H9 (cell line): ENCODE measurements around the gene ETHE1. TPM values are rescaled to one million over a fixed set of nuclear protein-coding genes. Genes with fewer than 3 reads are reported as not detected.

Source experiments
- DNase-seq: peaks from one replicate; pipeline ENCODE4 v3.0.0-alpha.2; 2017
- H2AFZ ChIP-seq: one replicate; pipeline ENCODE4 v1.6.1; 2013; ENCODE audit warnings: mild to moderate bottlenecking, low read length, control low read depth, moderate library complexity
- H2AK5ac ChIP-seq: 2 replicates; pipeline ENCODE4 v1.6.1; 2013; ENCODE audit warnings: low read length, control low read depth, mixed read lengths; ENCODE audit not compliant: insufficient read length
- H2BK120ac ChIP-seq: one replicate; pipeline ENCODE4 v1.6.1; 2013; ENCODE audit warnings: low read depth, mild to moderate bottlenecking, low read length, control low read depth, inconsistent platforms; ENCODE audit not compliant: poor library complexity, severe bottlenecking
- H2BK12ac ChIP-seq: 2 replicates; pipeline ENCODE4 v1.6.1; 2013; ENCODE audit warnings: low read length, control low read depth, mixed read lengths, low read depth; ENCODE audit not compliant: insufficient read length
- H2BK15ac ChIP-seq: 2 replicates; pipeline ENCODE4 v1.6.1; 2013; ENCODE audit warnings: low read depth, low read length, control low read depth
- H2BK20ac ChIP-seq: one replicate; pipeline ENCODE4 v1.6.1; 2013; ENCODE audit warnings: low read depth, mild to moderate bottlenecking, low read length, control low read depth, inconsistent platforms; ENCODE audit not compliant: poor library complexity, severe bottlenecking
- H2BK5ac ChIP-seq: 2 replicates; pipeline ENCODE4 v1.6.1; 2013; ENCODE audit warnings: low read length, control low read depth, mixed read lengths; ENCODE audit not compliant: insufficient read length
- H3K14ac ChIP-seq: 2 replicates; pipeline ENCODE4 v1.6.1; 2013; ENCODE audit warnings: low read length, control low read depth; ENCODE audit not compliant: insufficient read depth
- H3K18ac ChIP-seq: 2 replicates; pipeline ENCODE4 v1.6.1; 2013; ENCODE audit warnings: low read depth, mild to moderate bottlenecking, mixed read lengths, low read length, control low read depth; ENCODE audit not compliant: insufficient read length
- H3K23ac ChIP-seq: 2 replicates; pipeline ENCODE4 v1.6.1; 2013; ENCODE audit warnings: low read length, control low read depth, mixed read lengths, low read depth; ENCODE audit not compliant: insufficient read length
- H3K23me2 ChIP-seq: 2 replicates; pipeline ENCODE4 v1.6.1; 2013; ENCODE audit warnings: low read depth, mild to moderate bottlenecking, mixed read lengths, low read length, control low read depth; ENCODE audit not compliant: insufficient read length, poor library complexity, severe bottlenecking
- H3K27ac ChIP-seq: 2 replicates; pipeline ENCODE4 v1.5.1; 2013; ENCODE audit warnings: low read length, control low read depth, mixed read lengths, low read depth; ENCODE audit not compliant: insufficient read length
- H3K27me3 ChIP-seq: 2 replicates; pipeline ENCODE4 v1.6.1; 2013; ENCODE audit warnings: low read length, control low read depth, inconsistent platforms; ENCODE audit not compliant: insufficient read depth
- H3K4ac ChIP-seq: 2 replicates; pipeline ENCODE4 v1.6.1; 2013; ENCODE audit warnings: low read depth, mild to moderate bottlenecking, control low read depth, inconsistent platforms, low read length, moderate library complexity
- H3K4me1 ChIP-seq: 2 replicates; pipeline ENCODE4 v1.6.1; 2013; ENCODE audit warnings: low read length, control low read depth, inconsistent platforms; ENCODE audit not compliant: insufficient read depth
- H3K4me2 ChIP-seq: 2 replicates; pipeline ENCODE4 v1.6.1; 2013; ENCODE audit warnings: low read length, control low read depth, mixed read lengths; ENCODE audit not compliant: insufficient read length, insufficient read depth
- H3K56ac ChIP-seq: 2 replicates; pipeline ENCODE4 v1.6.1; 2013; ENCODE audit warnings: low read depth, mild to moderate bottlenecking, mixed read lengths, low read length, control low read depth; ENCODE audit not compliant: insufficient read length
- H3K79me1 ChIP-seq: 2 replicates; pipeline ENCODE4 v1.6.1; 2013; ENCODE audit warnings: low read depth, mild to moderate bottlenecking, moderate library complexity, low read length, control low read depth, inconsistent platforms; ENCODE audit not compliant: insufficient read depth, poor library complexity, severe bottlenecking
- H3K79me2 ChIP-seq: 2 replicates; pipeline ENCODE4 v1.6.1; 2013; ENCODE audit warnings: low read length, control low read depth, inconsistent platforms; ENCODE audit not compliant: insufficient read depth
- H3K9ac ChIP-seq: 2 replicates; pipeline ENCODE4 v1.6.1; 2013; ENCODE audit warnings: low read length, control low read depth, mixed read lengths; ENCODE audit not compliant: insufficient read length; ENCODE audit errors: extremely low read depth
- H3K9me3 ChIP-seq: one replicate; pipeline ENCODE4 v1.6.1; 2013; ENCODE audit warnings: low read depth, low read length, inconsistent platforms; ENCODE audit not compliant: control insufficient read depth
- H3T11ph ChIP-seq: one replicate; pipeline ENCODE4 v1.6.1; 2013; ENCODE audit warnings: mild to moderate bottlenecking, low read length, control low read depth, inconsistent platforms
- H4K20me1 ChIP-seq: one replicate; pipeline ENCODE4 v1.6.1; 2013; ENCODE audit not compliant: control insufficient read depth, insufficient read length, insufficient read depth
- H4K5ac ChIP-seq: 2 replicates; pipeline ENCODE4 v1.6.1; 2013; ENCODE audit warnings: low read depth, mild to moderate bottlenecking, mixed read lengths, low read length, control low read depth; ENCODE audit not compliant: insufficient read length
- H4K8ac ChIP-seq: replicated peaks from 2 replicates; pipeline ENCODE4 v1.6.1; 2013; ENCODE audit warnings: low read length, control low read depth, mixed read lengths, low read depth; ENCODE audit not compliant: insufficient read length
- H4K91ac ChIP-seq: 2 replicates; pipeline ENCODE4 v1.6.1; 2013; ENCODE audit warnings: low read depth, mild to moderate bottlenecking, moderate library complexity, mixed read lengths, low read length, control low read depth; ENCODE audit not compliant: insufficient read length
- H3K27ac Mint-ChIP-seq, 3 experiments: 2 replicates in 2 of 3; 3 replicates in 1 of 3; pipeline ENCODE4 v1.8.0; 2020 to 2021; ENCODE audit warnings: mixed read lengths in 3 of 3, mild to moderate bottlenecking in 1 of 3, moderate library complexity in 1 of 3
- H3K27me3 Mint-ChIP-seq: 2 replicates; pipeline ENCODE4 v1.8.0; 2021; ENCODE audit warnings: low read depth, mild to moderate bottlenecking, moderate library complexity, mixed read lengths
- H3K36me3 Mint-ChIP-seq, 3 experiments: 2 replicates in 2 of 3; 3 replicates in 1 of 3; pipeline ENCODE4 v1.8.0; 2020 to 2021; ENCODE audit warnings: low read depth in 3 of 3, mixed read lengths in 3 of 3; ENCODE audit not compliant: insufficient read depth in 1 of 3
- H3K4me1 Mint-ChIP-seq, 2 experiments: 2 replicates each; pipeline ENCODE4 v1.8.0; 2020; ENCODE audit warnings: mixed read lengths in 2 of 2
- H3K4me3 Mint-ChIP-seq, 2 experiments: 2 replicates in 1 of 2; 3 replicates in 1 of 2; pipeline ENCODE4 v1.8.0; 2020 to 2021; ENCODE audit warnings: mild to moderate bottlenecking in 2 of 2, mixed read lengths in 2 of 2, moderate library complexity in 1 of 2
- H3K9me3 Mint-ChIP-seq, 2 experiments: 2 replicates in 1 of 2; 3 replicates in 1 of 2; pipeline ENCODE4 v1.8.0; 2020; ENCODE audit warnings: mild to moderate bottlenecking in 2 of 2, mixed read lengths in 2 of 2, moderate library complexity in 1 of 2
- WGBS: extraction: QIAGEN DNeasy Blood & Tissue Kit; methylation state at CpG from one replicate; pipeline ENCODE4 v1.1.7; 2013; ENCODE audit warnings: missing lambda C conversion rate, low lambda C conversion rate, mixed read lengths; ENCODE audit not compliant: insufficient read length; ENCODE audit errors: extremely low coverage; 5-methylcytosine and 5-hydroxymethylcytosine counted together
- total RNA-seq: library from RNA; stranded (reverse); gene quantifications from 2 replicates; pipeline ENCODE4 v1.2.1, GENCODE V29; 2021
- TF ChIP-seq, protein P1 (sequence below): fragments of 200-600 bp; sonication (generic); conservative IDR thresholded peaks from 3 replicates; pipeline ENCODE4 v1.8.0; 2021; ENCODE audit warnings: antibody characterized with exemption, mild to moderate bottlenecking

ETHE1 gene
- total RNA-seq, 1 experiment from 2014 or later = 18.8 TPM

DNA sequence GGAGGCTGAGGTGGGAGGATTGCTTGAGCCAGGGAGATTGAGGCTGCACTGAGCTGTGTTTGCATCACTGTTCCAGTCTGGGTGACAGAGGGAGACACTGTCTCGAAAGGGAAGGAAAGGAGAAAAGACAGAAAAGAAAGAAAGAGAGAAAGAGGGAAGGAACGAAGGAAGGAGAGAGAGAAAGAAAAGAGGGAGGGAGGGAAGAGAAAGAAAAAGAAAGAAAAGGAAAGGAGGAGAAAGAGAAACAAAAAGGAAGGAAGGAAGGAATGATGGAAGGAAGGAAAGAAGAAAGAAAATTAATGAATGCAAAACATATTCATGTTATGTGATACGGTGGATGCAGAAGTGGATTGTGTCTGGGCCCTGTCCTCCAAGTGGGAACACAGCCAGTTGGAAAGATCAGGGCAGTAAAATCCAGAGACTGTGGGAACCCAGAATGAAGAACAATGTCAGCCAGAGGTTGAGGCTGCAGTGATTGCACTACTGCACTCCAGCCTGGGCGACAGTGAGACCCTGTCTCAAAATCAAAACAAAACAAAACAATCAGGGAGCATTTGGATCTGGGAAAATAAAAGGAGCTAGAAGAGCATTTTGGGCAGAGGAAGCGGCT is 28.7 kb downstream of the ETHE1 start:
- Histone ChIP-seq H3K14ac (no peak overlapping the region), H3K27ac (no peak overlapping the region), H3K79me2 (no peaks in the 10 kb centered on the region), H3K9ac (no peak overlapping the region), H2AFZ (no peak overlapping the region), H4K91ac (no peak overlapping the region), H2BK120ac (no peak overlapping the region), H2BK5ac (no peak overlapping the region), H2AK5ac (no peak overlapping the region), H3K4me2 (no peak overlapping the region), H3K23ac (no peak overlapping the region), H3K79me1 (no peaks in the 10 kb centered on the region), H3K4ac (no peak overlapping the region), H4K20me1 (no peaks in the 10 kb centered on the region), H2BK12ac (no peak overlapping the region), H2BK15ac (no peak overlapping the region), H3K18ac (no peak overlapping the region), H2BK20ac (no peak overlapping the region), H3K56ac (no peak overlapping the region), H3T11ph (no peak overlapping the region), H4K8ac (no peak overlapping the region), H3K23me2 (peaks cover 6% of the 10 kb centered on the region), H4K5ac (no peak overlapping the region), H3K4me1 (no peaks in the 10 kb centered on the region), H3K9me3 (no peaks in the 10 kb centered on the region), H3K27me3 (peaks cover 4% of the 10 kb centered on the region; the same call in 1 of the 2 replicates)
- H3K9me3 Mint-ChIP-seq = no peaks in the 10 kb centered on the region
- peaks cover 6 to 22% of the 10 kb centered on the region in 2 experiments; a peak in 3 of 4 replicates for H3K4me1 Mint-ChIP-seq
- peaks cover 2 to 11% (median 10%) of the 10 kb centered on the region in 3 experiments; a peak in 6 of 7 replicates for H3K36me3 Mint-ChIP-seq
- TF ChIP-seq, protein P1, sequence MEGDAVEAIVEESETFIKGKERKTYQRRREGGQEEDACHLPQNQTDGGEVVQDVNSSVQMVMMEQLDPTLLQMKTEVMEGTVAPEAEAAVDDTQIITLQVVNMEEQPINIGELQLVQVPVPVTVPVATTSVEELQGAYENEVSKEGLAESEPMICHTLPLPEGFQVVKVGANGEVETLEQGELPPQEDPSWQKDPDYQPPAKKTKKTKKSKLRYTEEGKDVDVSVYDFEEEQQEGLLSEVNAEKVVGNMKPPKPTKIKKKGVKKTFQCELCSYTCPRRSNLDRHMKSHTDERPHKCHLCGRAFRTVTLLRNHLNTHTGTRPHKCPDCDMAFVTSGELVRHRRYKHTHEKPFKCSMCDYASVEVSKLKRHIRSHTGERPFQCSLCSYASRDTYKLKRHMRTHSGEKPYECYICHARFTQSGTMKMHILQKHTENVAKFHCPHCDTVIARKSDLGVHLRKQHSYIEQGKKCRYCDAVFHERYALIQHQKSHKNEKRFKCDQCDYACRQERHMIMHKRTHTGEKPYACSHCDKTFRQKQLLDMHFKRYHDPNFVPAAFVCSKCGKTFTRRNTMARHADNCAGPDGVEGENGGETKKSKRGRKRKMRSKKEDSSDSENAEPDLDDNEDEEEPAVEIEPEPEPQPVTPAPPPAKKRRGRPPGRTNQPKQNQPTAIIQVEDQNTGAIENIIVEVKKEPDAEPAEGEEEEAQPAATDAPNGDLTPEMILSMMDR = no peak
- H3K4me3 Mint-ChIP-seq = no peak overlapping the region; a peak in 1 of 5 replicates
- no peak overlapping the region for H3K27ac Mint-ChIP-seq
- no peak for DNase-seq
- H3K27me3 Mint-ChIP-seq = peaks cover 7% of the 10 kb centered on the region
- no CpG with 5 or more reads among the region's 5 CpGs for WGBS
